Hepatocyte (in vitro differentiated cells): Measurements from ENCODE around the gene MBP.

Source experiments
- EZH2 ChIP-seq: fragments of 200-600 bp; sonication (generic); IDR thresholded peaks from 2 replicates; pipeline ENCODE4 v1.6.1; 2016; ENCODE audit warnings: antibody characterized with exemption, mild to moderate bottlenecking, borderline replicate concordance
- EZH2phosphoT487 ChIP-seq: fragments of 200-600 bp; sonication (generic); IDR thresholded peaks from one replicate; pipeline ENCODE4 v1.6.1; 2018; ENCODE audit warnings: antibody characterized with exemption, mild to moderate bottlenecking, low read depth, moderate library complexity; ENCODE audit not compliant: unreplicated experiment, severe bottlenecking
- TF ChIP-seq, protein P1 (sequence below): fragments of 200-600 bp; sonication (generic); IDR thresholded peaks from 2 replicates; pipeline ENCODE4 v1.5.1; 2016; ENCODE audit warnings: antibody characterized with exemption, mild to moderate bottlenecking; ENCODE audit not compliant: poor library complexity

DNA sequence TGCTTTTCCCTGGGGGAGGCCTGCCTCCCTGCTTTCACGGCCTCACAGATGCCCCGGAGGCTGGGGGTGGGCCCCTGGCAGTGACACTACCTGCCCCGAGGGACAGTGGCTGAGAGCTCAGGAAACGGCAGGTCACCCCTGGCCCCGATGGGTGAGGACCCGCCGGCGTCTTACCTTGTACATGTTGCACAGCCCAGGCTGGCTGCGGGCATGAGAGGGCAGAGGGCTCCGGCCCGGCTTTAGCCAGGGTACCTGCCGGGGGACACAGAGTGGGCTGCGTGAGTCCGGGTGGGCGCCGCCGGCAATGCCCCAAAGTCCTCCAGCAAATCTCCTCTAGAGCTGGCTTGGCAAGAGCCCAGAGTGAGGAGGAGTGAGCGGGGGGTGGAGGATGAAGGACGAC, 122.9 kb downstream of the MBP start:
- TF ChIP-seq, protein P1, sequence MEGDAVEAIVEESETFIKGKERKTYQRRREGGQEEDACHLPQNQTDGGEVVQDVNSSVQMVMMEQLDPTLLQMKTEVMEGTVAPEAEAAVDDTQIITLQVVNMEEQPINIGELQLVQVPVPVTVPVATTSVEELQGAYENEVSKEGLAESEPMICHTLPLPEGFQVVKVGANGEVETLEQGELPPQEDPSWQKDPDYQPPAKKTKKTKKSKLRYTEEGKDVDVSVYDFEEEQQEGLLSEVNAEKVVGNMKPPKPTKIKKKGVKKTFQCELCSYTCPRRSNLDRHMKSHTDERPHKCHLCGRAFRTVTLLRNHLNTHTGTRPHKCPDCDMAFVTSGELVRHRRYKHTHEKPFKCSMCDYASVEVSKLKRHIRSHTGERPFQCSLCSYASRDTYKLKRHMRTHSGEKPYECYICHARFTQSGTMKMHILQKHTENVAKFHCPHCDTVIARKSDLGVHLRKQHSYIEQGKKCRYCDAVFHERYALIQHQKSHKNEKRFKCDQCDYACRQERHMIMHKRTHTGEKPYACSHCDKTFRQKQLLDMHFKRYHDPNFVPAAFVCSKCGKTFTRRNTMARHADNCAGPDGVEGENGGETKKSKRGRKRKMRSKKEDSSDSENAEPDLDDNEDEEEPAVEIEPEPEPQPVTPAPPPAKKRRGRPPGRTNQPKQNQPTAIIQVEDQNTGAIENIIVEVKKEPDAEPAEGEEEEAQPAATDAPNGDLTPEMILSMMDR = no peak
- no peak for TF ChIP-seq EZH2phosphoT487
- TF ChIP-seq EZH2 = no peak
